Vagina (tissue), 2 donors: ENCODE measurements around the gene DENND1C. TPM values are rescaled to one million over a fixed set of nuclear protein-coding genes. Genes with fewer than 3 reads are reported as not detected.
A peak's percentile ranks its signal among the peaks of the same experiment; 100 is the strongest.

Source experiments
- DNase-seq, 2 donors: peaks; one replicate each; pipeline ENCODE4 v3.0.0-alpha.2; 2017; ENCODE audit errors: extremely low spot score in 2 of 2
- H3K27ac ChIP-seq: fragments of 200-600 bp; sonication (generic); one replicate; pipeline ENCODE4 v1.5.1; 2019
- H3K27me3 ChIP-seq: fragments of 200-600 bp; sonication (generic); one replicate; pipeline ENCODE4 v1.5.1; 2019
- H3K36me3 ChIP-seq, 2 donors: fragments of 200-600 bp; sonication (generic); one replicate each; pipeline ENCODE4 v1.5.1; 2017 to 2019
- H3K4me1 ChIP-seq: fragments of 200-600 bp; sonication (generic); one replicate; pipeline ENCODE4 v1.5.1; 2019
- H3K4me3 ChIP-seq, 2 donors: fragments of 200-600 bp; sonication (generic); 1 replicate in 1 of 2; 2 replicates in 1 of 2; pipeline ENCODE4 v1.5.1; 2016 to 2019
- H3K9me3 ChIP-seq: fragments of 200-600 bp; sonication (generic); one replicate; pipeline ENCODE4 v1.5.1; 2019
- CTCF ChIP-seq, 3 experiments: fragments of 450-650 bp in 2 of 3; fragments of 200-600 bp in 1 of 3; sonication (generic) in 1 of 3; IDR thresholded peaks; one replicate each; pipeline ENCODE4 v1.5.1; 2017 to 2019; ENCODE audit warnings: antibody characterized with exemption in 3 of 3, mild to moderate bottlenecking in 2 of 3, moderate library complexity in 2 of 3
- POLR2A ChIP-seq, 2 donors: fragments of 450-650 bp; IDR thresholded peaks; one replicate each; pipeline ENCODE4 v1.6.1; 2017; ENCODE audit warnings: antibody characterized with exemption in 2 of 2, mild to moderate bottlenecking in 2 of 2, moderate library complexity in 2 of 2
- POLR2AphosphoS5 ChIP-seq, 2 donors: sonication (generic); formaldehyde crosslinking; IDR thresholded peaks; one replicate each; pipeline ENCODE4 v1.9.0; 2017; ENCODE audit warnings: antibody characterized with exemption in 2 of 2, mild to moderate bottlenecking in 2 of 2, low read depth in 1 of 2; ENCODE audit not compliant: insufficient read depth in 1 of 2
- intact Hi-C: fragments of 100-400 bp; cut with DNase I; formaldehyde crosslinking; loops from one replicate; pipeline ENCODE4 v1.15.1; 2023
- total RNA-seq: library from RNA; depleted of rRNA; stranded (reverse); fragments of >200 nt; gene quantifications from one replicate; pipeline ENCODE4 v1.2.3, GENCODE V29; 2016

DENND1C gene
- total RNA-seq, 1 donor from 2014 or later = 2.9 TPM

- Histone ChIP-seq H3K4me1 (peaks cover 11% of the 10 kb centered on the region), H3K27ac (no peak overlapping the region), H3K36me3 (no peaks in the 10 kb centered on the region), H3K27me3 (no peaks in the 10 kb centered on the region), H3K4me3 (peak overlapping the region; percentile 30 to 37), H3K9me3 (no peaks in the 10 kb centered on the region)
- no peak for DNase-seq
- intact Hi-C loops = no loop called here
- no peak for TF ChIP-seq POLR2A (IDR thresholded peaks at IDR 0.05)
- TF ChIP-seq CTCF (IDR thresholded peaks at IDR 0.05) = no peak
- no peak for TF ChIP-seq POLR2AphosphoS5 (IDR thresholded peaks at IDR 0.05; ENCODE audit: insufficient read depth in 1 of 2, low read depth in 1 of 2)
Measured at GRCh38 chr19:6500837-6501739, 19.5 kb upstream of the DENND1C start.

- Histone ChIP-seq H3K36me3 (no peaks in the 10 kb centered on the region), H3K4me3 (no peak overlapping the region), H3K9me3 (no peaks in the 10 kb centered on the region), H3K27me3 (no peaks in the 10 kb centered on the region), H3K27ac (no peak overlapping the region), H3K4me1 (peaks cover 11% of the 10 kb centered on the region)
- no peak for TF ChIP-seq CTCF (IDR thresholded peaks at IDR 0.05)
- DNase-seq = no peak
- intact Hi-C loops = no loop called here
Measured at GRCh38 chr19:6499052-6499790, 17.6 kb upstream of the DENND1C start.

GRCh38 chr19:6498294-6499036, 16.9 kb upstream of the DENND1C start:
- no peak for DNase-seq
- H3K4me3 ChIP-seq = no peak overlapping the region
- H3K4me1 ChIP-seq = peaks cover 11% of the 10 kb centered on the region
- H3K27ac ChIP-seq = no peak overlapping the region
- H3K27me3 ChIP-seq = no peaks in the 10 kb centered on the region
- TF ChIP-seq POLR2AphosphoS5 (IDR thresholded peaks at IDR 0.05; ENCODE audit: insufficient read depth in 1 of 2, low read depth in 1 of 2) (no peak), POLR2A (IDR thresholded peaks at IDR 0.05) (no peak)
- H3K9me3 ChIP-seq = no peaks in the 10 kb centered on the region
- intact Hi-C loops = no loop called here
- H3K36me3 ChIP-seq = no peaks in the 10 kb centered on the region

- Histone ChIP-seq H3K4me1 (no peaks in the 10 kb centered on the region), H3K4me3 (no peak overlapping the region), H3K27ac (no peak overlapping the region), H3K9me3 (no peaks in the 10 kb centered on the region), H3K36me3 (no peaks in the 10 kb centered on the region), H3K27me3 (no peaks in the 10 kb centered on the region)
- DNase-seq = no peak
- intact Hi-C loops = no loop called here
- no peak for TF ChIP-seq POLR2AphosphoS5 (IDR thresholded peaks at IDR 0.05; ENCODE audit: insufficient read depth in 1 of 2, low read depth in 1 of 2)
- TF ChIP-seq CTCF (IDR thresholded peaks at IDR 0.05) = no peak
Measured at GRCh38 chr19:6495947-6496346, 14.4 kb upstream of the DENND1C start.

GRCh38 chr19:6494438-6495036, 12.9 kb upstream of the DENND1C start:
- TF ChIP-seq CTCF (IDR thresholded peaks at IDR 0.05) (no peak), POLR2AphosphoS5 (IDR thresholded peaks at IDR 0.05; ENCODE audit: insufficient read depth in 1 of 2, low read depth in 1 of 2) (no peak)
- Histone ChIP-seq H3K27ac (no peak overlapping the region), H3K27me3 (no peaks in the 10 kb centered on the region), H3K36me3 (no peaks in the 10 kb centered on the region), H3K4me1 (no peaks in the 10 kb centered on the region), H3K4me3 (no peak overlapping the region), H3K9me3 (no peaks in the 10 kb centered on the region)
- no peak for DNase-seq
- intact Hi-C loops = no loop called here
